Eye (tissue), 1 donor: ENCODE measurements around the gene ARHGEF26.

Experiments used
- DNase-seq: peaks from one replicate; pipeline ENCODE4 v3.0.0-alpha.2; 2015

ARHGEF26 gene

GRCh38 chr3:154214306-154214705 is 93.1 kb downstream of the ARHGEF26 start:
- DNase-seq = no peak

- DNase-seq = peak; percentile 82
These were observed 96.5 kb downstream of the ARHGEF26 start for GRCh38 chr3:154217671-154218070.

DNA sequence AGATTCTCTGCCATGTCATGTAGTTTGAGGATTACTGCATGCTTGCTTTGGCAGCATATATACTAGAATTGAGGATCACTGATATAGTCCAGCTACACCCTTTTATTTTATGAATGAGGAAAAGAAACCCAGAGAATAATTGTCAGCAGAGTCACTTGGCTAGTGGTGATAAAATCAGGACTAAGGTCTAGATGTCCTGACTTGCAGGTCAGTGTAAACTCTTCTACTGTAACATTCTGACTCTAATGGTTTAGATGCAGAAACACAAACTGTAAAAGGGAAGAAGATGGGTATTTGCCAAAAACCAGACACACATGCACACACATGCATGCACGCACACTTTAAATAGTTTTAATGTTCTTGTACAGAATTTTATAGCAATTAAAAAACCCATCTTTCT is 97.5 kb downstream of the ARHGEF26 start:
- no peak for DNase-seq

DNA sequence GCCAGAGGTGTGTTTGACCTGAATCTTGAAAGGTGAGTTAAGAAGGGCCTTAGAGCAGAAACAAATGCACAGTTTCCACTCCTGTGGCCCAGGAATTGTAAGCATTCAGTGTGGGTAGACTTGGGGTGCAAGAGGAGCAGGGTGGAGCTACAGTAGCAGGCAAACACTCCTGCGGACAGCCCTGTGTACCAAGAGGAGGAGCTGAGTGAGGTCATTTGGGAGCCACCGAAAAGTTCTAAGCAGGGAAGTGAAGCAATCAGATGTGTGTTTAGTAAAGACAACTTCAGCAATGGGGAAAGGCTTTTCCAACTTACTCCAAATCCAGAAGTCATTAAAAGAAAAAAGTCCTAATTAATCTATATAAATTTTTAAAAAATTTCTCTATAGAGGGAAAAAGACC is 99.3 kb downstream of the ARHGEF26 start:
- no peak for DNase-seq

- DNase-seq = no peak
These were observed 102.3 kb downstream of the ARHGEF26 start for GRCh38 chr3:154223519-154223918.

DNA sequence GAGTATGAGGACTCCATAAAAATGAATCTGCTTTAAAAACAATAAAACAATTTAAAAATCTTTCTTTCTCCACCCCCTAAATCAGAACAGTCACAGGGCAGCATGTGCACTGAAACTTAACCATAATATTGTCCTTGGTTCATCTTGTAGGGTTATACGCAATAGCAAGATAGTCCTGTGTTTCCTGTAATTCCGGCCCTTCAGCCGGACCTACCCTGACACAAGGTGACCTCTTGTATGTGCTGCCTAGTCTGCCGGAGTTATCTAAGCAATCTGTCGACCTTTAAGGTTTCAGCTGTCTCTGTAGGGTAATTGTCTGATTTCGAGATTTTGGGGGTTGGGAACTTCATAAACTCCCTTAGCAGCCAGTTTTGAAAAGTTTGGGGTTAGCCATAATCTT is 103.2 kb downstream of the ARHGEF26 start:
- DNase-seq = no peak

DNA sequence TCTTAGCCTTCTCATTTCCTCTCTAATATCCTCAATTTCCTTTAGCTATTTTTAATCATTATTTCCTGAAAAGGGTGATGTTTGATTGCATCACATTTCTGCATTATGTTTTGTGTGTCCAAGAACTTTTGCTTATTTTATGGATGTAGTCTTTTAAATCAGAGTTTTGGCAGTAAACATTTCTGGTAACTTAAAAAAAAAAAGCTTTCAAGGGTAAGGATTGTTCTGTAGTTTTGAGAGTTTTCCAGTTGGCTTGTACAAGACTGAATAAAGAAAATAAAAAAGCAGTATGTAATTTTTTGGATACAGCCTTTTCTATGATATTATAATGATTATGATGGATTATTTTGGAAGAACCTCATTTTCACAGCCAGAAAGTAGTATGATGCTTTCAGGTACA is 103.7 kb downstream of the ARHGEF26 start:
- no peak for DNase-seq

DNA sequence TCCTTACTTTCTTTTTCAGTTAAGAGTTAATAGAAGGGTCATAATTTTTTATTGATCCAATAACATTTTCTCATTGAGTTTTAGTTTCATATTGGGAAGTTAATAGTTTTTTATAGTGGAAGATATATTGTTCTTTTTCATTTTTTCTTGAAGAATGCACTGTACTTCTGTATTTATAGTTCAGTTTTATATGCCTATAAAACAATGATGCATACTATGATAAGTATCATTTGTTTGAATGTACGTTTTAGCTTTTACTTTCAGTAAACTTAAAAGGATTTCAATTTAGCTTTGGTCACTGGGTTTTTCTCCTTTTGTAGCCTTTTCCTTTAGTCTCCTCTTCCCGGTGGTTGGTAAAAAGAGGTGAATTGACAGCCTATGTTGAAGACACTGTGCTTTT is 104.3 kb downstream of the ARHGEF26 start:
- DNase-seq = no peak

DNA sequence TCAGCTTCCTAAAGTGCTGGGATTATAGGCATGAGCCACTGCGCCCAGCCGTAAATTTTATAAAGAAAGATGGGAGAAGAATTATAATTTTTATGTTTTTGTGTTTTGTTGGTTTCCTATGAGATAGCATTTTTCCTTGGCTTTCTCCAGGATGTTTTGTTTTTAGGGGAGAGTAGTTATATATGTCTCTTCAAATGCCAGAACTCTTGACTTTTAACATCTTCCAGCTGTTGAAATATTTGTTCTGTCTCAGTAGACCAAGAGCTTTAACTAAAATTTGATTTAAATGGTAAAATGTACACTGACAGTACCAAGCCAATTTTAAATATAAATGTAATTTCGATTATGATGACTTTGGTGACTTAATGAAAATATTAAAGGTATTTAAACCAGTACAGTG is 106.3 kb downstream of the ARHGEF26 start:
- peak; percentile 24 for DNase-seq

- no peak for DNase-seq
These were observed 107.5 kb downstream of the ARHGEF26 start for GRCh38 chr3:154228561-154229216.

DNA sequence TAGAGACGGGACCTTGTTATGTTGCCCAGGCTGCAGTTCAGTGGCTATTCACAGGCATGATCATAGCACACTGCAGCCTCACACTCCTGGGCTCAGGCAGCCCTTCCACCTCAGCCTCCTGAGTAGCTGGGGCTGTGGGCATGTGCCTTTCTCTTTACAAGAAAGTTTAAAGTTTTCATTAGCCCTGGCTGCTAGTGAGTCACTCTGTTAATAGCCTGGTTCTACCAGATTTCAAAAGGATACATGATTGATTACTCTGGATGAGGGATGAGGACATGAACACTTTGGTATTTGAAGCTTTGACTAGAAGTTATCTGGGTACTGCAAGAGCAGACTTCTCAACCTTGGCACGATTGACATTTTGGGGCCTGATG is 108.0 kb downstream of the ARHGEF26 start:
- DNase-seq = no peak

GRCh38 chr3:154235330-154235729 is 114.1 kb downstream of the ARHGEF26 start:
- no peak for DNase-seq

DNA sequence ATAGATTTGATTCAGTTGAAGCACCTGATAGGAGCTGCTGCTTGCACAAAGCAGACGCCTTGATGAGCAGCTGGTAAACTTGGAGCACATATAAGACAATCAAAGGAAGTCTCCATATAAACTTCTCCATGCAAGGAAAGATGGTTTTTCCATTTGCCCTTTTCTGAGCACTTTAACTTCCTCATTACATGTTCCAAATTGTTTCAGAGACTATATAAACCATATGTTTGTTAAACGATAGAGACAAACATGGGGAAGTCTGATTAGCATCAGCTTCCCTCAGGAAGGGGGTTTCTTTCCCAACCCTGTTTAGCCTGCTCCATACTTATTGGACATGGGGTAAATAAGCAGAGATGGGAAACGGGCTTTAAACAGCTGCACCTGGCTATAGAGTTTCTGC is 115.1 kb downstream of the ARHGEF26 start:
- no peak for DNase-seq

- DNase-seq = no peak
These were observed 119.0 kb downstream of the ARHGEF26 start for GRCh38 chr3:154240235-154240634.

DNA sequence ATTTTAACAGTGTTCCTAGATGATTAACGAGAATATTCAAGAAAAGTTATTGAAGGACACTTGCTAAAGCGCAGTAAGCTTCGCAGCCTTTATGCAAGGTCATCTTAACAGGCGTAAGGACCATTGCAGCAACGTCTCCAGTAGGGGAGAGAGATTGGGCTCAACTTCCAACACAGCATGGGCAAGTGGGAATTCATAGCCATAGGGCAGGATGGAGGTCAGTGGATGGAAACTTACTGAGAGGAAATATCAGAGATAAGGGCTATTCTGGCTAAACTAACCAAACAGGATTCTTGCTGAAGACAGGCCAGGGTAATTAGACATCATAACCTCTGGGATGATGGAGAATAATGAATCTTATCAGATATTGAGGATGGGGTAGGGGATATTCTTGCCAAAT is 120.3 kb downstream of the ARHGEF26 start:
- DNase-seq = no peak

DNA sequence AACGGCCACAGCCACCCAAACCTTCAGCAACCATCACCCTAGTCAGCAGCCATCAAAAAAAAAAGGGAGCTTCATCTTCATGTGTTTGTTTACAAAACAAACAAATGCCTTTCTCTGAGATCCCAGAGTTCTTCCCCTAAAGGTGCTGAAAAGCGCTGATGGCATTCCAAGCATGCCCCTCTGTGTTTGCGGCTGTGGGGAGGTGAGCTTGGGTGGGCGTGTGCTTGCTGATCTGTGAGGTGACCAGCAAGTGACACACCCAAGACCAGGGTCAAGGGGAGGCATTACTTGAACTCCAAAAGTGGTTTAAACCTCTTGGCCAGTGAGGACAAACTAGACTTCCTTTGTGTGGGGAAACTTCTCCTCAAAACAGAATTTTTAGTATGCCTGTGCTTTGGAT is 121.6 kb downstream of the ARHGEF26 start:
- DNase-seq = no peak

DNA sequence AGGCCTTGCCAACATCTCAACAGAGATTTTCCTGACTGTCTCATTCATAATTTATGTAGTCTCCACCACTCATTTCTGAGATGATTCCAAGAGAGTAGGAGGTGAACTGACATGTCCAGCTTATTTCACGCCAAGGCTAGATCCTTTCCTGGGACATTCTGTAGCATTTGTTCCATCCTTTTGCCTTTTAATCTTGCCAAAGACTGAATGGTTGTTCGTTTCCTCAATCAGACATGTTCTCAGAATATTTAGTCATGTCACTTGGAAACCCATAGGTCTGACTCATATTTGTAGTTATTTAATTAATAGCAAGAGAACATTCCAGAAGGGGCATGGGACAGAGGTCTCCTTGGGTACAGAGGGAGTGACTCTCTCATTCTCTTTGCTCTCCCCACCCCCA is 122.2 kb downstream of the ARHGEF26 start:
- no peak for DNase-seq

DNA sequence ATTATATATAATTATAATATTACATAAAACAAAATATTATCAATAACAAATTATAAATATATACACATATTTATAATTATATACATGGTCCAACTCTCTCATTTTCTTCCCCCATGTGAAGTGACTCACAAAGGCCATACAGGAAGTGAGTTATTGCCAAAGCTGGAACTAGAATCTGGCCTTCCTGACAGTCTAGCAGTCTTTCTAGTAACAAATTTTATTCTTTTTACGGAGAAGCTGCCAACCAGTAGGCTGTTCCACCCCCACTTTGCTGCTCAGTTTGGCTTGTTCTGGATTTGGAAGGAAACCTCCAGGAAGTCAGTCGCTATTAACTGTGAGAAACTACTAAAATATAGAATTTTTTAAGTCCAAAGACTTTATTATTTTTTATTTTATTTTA is 123.5 kb downstream of the ARHGEF26 start:
- no peak for DNase-seq

DNA sequence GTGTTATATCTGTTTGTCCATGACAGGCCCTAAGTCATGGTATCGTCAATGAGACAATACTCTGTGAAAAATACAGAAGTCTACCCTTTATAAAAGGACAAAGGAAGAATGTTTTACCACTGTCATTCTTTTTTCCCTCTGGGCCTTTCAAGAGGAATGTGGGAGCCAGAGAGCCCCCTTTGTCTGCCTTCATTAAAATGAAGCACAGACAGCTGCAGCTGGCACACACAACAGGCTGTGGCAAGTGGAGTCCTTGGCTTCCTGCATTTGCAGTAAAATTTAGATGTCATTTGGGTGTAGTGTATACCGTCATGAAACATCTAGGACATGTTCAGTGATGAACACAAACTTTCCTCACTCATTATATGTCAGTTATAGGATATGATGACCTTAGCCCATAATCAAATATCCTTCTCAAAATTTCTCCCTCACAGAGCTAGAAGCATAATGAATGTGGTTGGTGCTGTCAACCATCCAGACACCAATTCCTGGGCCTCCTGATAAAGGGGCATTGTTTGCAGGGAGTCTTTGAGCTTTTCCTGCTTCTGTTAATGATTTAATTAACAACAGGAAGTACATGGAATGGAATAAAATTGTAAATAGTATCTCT is 126.7 kb downstream of the ARHGEF26 start:
- DNase-seq = peak; percentile 81

DNA sequence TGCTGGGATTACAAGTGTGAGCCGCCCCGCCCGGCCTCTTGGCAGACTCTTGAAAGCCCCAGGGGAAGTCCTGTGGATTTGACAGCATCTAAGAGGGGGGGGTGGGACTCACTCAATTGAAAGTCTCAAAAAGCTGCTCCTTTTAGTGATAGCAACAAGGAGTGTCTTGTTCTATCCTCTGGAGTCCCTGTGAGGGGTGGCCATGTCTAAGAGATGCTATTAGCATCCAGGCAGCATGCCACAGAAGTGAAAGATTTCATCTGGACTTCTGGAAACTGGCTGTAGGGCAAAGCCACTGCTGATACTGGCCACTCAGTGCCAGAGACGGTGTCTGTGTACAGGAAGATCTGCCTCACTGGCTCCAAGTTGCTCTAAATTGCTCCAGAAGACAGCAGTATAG is 129.1 kb downstream of the ARHGEF26 start:
- DNase-seq = no peak

DNA sequence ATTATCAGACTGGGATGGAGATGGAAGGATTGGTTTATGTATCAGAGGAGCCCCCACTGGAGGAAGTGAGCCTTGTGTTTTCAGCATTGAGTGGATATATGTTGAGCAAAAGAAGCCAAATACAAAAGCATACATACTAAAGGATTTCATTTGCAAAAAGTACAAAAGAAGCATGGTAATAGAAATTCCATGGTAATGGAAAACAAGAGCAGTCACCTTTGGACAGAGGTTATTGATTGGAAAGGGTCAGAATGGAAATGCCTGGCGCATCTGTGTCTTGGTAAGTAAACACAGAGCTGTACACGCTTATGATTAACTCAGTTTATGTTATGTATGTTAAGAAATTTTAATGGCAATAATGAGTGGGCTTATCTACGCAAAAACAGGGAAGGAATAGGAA is 130.4 kb downstream of the ARHGEF26 start:
- DNase-seq = no peak

GRCh38 chr3:154252759-154253638 is 131.8 kb downstream of the ARHGEF26 start:
- peak; percentile 96 for DNase-seq

GRCh38 chr3:154254527-154254926 is 133.3 kb downstream of the ARHGEF26 start:
- no peak for DNase-seq

DNA sequence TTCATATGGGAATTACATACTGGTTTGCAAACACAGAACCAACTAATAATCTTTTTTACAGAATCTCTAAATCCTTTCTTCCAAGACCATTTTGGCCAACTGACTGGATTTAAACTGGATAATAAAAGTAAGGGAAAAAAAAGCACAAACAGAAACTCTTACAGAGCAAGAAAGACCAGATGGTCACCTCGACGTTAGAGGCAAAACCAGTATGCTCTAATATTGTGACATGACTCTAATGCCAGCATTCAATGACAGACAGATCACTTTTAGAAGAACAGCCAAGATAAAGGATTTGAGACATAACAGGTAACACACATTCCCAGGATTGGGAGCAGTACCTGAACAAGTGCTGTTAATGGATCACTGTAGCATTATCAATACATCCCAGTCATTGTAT is 152.2 kb downstream of the ARHGEF26 start:
- no peak for DNase-seq
